GM15510 (cell line): ENCODE data around the gene GIMAP2.

ENCODE experiments used
- POLR2A ChIP-seq: IDR thresholded peaks from 3 replicates; pipeline ENCODE4 v1.6.1; 2011; ENCODE audit warnings: borderline replicate concordance; ENCODE audit not compliant: insufficient read length; ENCODE audit errors: extremely low read depth

GIMAP2 gene

GRCh38 chr7:150675714-150676113 is 9.8 kb upstream of the GIMAP2 start:
- no peak for TF ChIP-seq POLR2A

GRCh38 chr7:150686030-150686631 is 625 bp downstream of the GIMAP2 start:
- TF ChIP-seq POLR2A: no peak

GRCh38 chr7:150688630-150689029 is 3.1 kb downstream of the GIMAP2 start:
- no peak for TF ChIP-seq POLR2A

- no peak for TF ChIP-seq POLR2A
These were observed 10.1 kb downstream of the GIMAP2 start for GRCh38 chr7:150695654-150696053.

- no peak for TF ChIP-seq POLR2A
These were observed 17.7 kb downstream of the GIMAP2 start for GRCh38 chr7:150703209-150703608.

GRCh38 chr7:150715293-150715692 is 29.8 kb downstream of the GIMAP2 start:
- no peak for TF ChIP-seq POLR2A

GRCh38 chr7:150715738-150716137 is 30.2 kb downstream of the GIMAP2 start:
- no peak for TF ChIP-seq POLR2A

GRCh38 chr7:150716368-150716767 is 30.9 kb downstream of the GIMAP2 start, which contains the start of gene GIMAP1:
Gene GIMAP1 (plus strand): TSS chr7:150716613. CDS start chr7:150719048, 2,435 bp downstream.
- TF ChIP-seq POLR2A: peak; percentile 17

GRCh38 chr7:150716939-150717338 is 31.4 kb downstream of the GIMAP2 start:
- TF ChIP-seq POLR2A: no peak

GRCh38 chr7:150717814-150718420 is 32.4 kb downstream of the GIMAP2 start:
- TF ChIP-seq POLR2A: no peak

- TF ChIP-seq POLR2A: no peak
These were observed 33.9 kb downstream of the GIMAP2 start for GRCh38 chr7:150719436-150719835.

GRCh38 chr7:150719960-150720891 is 34.7 kb downstream of the GIMAP2 start:
- TF ChIP-seq POLR2A: no peak

- no peak for TF ChIP-seq POLR2A
These were observed 36.5 kb downstream of the GIMAP2 start for GRCh38 chr7:150721970-150722373.

GRCh38 chr7:150722431-150722931 is 37.0 kb downstream of the GIMAP2 start:
- TF ChIP-seq POLR2A: no peak

GRCh38 chr7:150723467-150723866 is 38.0 kb downstream of the GIMAP2 start:
- TF ChIP-seq POLR2A: no peak

GRCh38 chr7:150727381-150727780 is 41.9 kb downstream of the GIMAP2 start:
- no peak for TF ChIP-seq POLR2A

- TF ChIP-seq POLR2A: no peak
These were observed 42.5 kb downstream of the GIMAP2 start for GRCh38 chr7:150728011-150728410.
